SHP77 treated with DMSO at 0.1 percent for 48 hours (cell line): ENCODE results near the gene ILKAP.

Experiments
- DNase-seq: peaks from one replicate; lab custom pipeline; 2025; lab: John Stamatoyannopoulos, UW

The ILKAP gene

GRCh38 chr2:238133499-238134392 is 69.7 kb downstream of the ILKAP start:
- no peak for DNase-seq

- DNase-seq = no peak
Observed at GRCh38 chr2:238132463-238133450, 70.7 kb downstream of the ILKAP start.

- no peak for DNase-seq
Observed at GRCh38 chr2:238131761-238132462, 71.6 kb downstream of the ILKAP start.

- no peak for DNase-seq
Observed at GRCh38 chr2:238130696-238131628, 72.5 kb downstream of the ILKAP start.

- no peak for DNase-seq
Observed at GRCh38 chr2:238130111-238130695, 73.3 kb downstream of the ILKAP start.

GRCh38 chr2:238129166-238130010 is 74.1 kb downstream of the ILKAP start:
- no peak for DNase-seq

- DNase-seq = no peak
Observed at GRCh38 chr2:238128534-238129001, 74.9 kb downstream of the ILKAP start.

- no peak for DNase-seq
Observed at GRCh38 chr2:238128061-238128440, 75.4 kb downstream of the ILKAP start.

GRCh38 chr2:238127165-238128060 is 76.1 kb downstream of the ILKAP start:
- no peak for DNase-seq

GRCh38 chr2:238126775-238127164 is 76.7 kb downstream of the ILKAP start:
- no peak for DNase-seq

- no peak for DNase-seq
Observed at GRCh38 chr2:238126338-238126737, 77.2 kb downstream of the ILKAP start.

- no peak for DNase-seq
Observed at GRCh38 chr2:238125127-238125885, 78.2 kb downstream of the ILKAP start.

- DNase-seq = no peak
Observed at GRCh38 chr2:238124488-238125126, 78.9 kb downstream of the ILKAP start.

- no peak for DNase-seq
Observed at GRCh38 chr2:238123991-238124470, 79.5 kb downstream of the ILKAP start.

- DNase-seq = no peak
Observed at GRCh38 chr2:238123218-238123971, 80.1 kb downstream of the ILKAP start.
